Muscle of arm (tissue), 12 donors: ENCODE data around the gene FAF1. TPM values are rescaled to one million over a fixed set of nuclear protein-coding genes. Genes with fewer than 3 reads are reported as not detected.
"Not testable (repeated sequence)": the region's sequence is repeated elsewhere in the genome, so short reads cannot be mapped to it uniquely, and the experiment has no call there.

Experiments
- DNase-seq: peaks from one replicate; pipeline ENCODE4 v3.0.0-alpha.2; 2013
- polyA plus RNA-seq, 12 donors: library from polyadenylated mRNA; unstranded; fragments of 120-200 nt; gene quantifications; one replicate each; pipeline ENCODE4 v1.2.1, GENCODE V29; 2013; ENCODE audit not compliant: insufficient read length in 12 of 12

Gene FAF1
- polyA plus RNA-seq, 12 donors = 33.3 to 55.8 (median 49.1) TPM; not detected in 1

DNA sequence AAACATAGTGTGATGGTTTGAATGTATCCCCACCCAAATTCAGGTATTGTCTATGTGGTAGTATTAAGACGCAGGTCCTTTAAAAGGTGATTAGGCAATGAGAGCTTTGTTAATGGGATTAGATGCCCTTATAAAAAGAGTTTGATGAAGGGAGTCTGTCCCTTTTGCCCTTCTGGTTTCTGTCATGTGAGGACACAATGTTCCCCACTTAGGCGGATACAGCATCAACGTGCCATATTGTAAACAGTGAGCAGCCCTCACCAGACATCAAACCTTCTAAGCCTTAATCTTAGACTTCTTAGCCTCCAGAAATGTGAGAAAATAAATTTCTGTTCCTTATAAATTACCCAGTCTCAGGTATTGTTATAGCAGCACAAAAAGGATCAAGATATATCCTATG is 172.8 kb downstream of the FAF1 start:
- DNase-seq = no peak

DNA sequence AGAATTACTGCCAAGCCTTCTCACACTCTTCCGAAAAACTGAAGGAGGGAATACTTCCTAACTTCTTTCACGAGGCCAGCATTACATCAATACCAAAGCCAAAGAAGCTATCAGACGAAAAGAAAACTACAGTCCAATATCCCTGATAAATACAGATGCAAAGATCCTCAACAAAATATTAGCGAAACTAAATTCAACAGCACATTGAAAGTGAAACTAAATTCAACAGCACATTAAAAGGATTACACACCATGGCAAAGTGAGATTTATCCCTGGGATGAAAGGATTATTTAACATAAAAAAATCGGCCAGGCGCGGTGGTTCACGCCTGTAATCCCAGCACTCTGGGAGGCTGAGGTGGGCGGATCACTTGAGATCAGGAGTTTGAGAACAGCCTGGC is 176.8 kb downstream of the FAF1 start:
- DNase-seq = no peak

DNA sequence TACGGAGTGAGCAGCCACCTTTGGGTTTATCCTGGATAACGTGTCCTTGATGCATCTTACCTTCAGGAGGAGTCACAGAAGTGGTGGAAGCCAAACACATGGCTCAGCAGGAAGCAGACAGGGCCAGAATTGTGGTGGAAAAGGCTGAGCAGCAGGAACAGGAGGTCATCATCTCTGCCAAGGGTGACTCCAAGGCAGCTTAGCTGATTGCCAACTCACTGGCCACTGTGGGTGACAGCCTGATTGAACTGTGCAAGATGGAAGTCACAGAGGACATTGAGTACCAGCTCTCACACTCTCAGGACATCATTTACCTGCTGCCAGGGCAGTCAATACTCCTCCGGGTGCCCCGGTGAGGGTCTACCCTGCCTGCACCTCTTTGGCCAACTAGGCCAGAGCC is 179.3 kb downstream of the FAF1 start:
- no peak for DNase-seq

DNA sequence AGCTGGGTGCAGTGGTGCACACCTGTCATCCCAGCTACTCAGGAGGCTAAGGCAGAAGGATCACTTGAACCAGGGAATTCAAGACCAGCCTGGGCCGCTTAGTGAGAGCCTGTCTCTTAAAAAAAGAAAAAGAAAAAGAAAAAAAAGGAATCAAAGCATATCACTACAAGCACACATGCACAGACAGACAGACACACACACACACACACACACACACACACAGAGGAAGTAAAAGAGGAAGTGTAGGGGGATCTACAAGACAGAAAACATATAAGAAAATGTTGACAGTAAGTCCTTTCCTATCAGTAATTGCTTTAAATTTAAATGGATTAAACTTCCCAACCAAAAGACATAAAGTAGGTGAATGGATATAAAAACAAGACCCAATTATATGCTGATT is 180.3 kb downstream of the FAF1 start:
- no peak for DNase-seq

DNA sequence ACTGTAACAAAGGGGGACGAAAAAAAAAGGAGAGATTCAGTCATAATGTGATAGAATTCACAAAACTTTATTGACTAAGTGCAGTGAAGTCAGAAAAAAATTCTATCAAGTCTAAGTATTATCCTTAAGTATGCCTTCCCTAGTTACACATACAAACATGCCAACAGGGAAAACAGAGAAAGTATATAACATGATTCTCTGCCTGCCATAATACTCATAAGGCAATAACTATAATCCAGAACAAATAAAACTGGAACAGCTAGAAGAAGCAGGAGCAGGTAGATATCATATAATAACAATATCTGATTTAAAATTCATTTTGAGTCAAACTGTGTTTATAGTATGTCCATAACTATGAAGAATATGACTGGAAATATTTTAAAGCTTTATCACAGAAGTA is 184.3 kb downstream of the FAF1 start:
- no peak for DNase-seq

DNA sequence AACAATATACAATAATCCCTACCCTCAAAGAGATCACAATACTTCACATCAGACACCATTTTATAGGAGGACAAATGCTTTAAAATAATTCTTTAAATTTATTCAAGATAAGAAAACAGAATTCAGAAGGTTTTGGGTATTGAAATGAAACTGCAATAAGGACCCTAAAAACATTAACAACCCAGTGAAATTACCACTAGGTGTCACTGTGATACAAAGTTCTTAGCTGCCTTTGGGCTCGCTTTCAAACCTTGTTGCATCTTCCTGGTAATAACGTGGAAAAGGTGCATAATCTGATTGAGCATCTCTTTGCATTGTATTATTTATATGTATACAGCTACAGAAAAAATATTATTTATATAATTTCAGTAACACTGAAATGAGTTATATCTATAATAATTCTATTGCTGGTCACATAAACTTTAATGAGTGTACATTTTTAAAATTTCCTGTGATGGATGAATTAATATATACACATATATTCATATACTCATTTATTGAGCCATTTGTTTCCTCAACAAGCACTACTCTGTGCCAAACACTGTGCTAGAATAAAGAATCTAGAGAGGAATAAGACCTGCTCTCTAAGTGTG is 185.2 kb downstream of the FAF1 start:
- peak; percentile 57 for DNase-seq

DNA sequence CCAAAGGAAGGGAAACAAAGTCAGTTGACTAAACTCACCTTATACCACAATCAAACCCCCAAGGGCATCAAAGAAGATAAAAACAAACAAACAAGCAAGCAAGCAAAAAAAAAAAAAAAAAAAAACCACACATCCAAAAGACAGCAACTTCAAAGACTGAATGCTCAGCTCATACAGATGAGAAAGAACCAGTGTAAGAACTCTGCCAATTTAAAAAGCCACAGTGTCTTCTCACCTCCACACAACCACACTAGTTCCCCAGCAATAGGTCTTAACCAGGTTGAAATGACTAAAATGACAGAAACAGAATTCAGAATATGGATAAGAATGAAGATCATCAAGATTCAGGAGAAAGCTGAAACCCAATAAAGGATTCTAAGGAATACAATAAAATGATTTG is 193.4 kb downstream of the FAF1 start:
- DNase-seq = no peak

DNA sequence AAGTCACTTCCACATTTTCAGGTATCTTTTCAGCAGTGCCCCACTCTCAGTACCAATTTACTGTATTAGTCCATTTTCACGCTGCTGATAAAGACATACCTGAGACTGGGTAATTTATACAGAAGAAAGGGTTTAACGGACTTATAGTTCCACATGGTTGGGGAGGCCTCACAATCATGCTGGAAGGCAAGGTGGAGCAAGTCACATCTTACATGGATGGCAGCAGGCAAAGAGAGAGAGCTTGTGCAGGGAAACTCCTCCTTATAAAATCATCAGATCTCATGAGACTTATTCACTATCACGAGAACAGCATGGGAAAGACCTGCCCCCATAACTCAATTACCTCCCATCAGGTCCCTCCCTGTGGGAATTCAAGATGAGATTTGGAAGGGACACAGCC is 203.5 kb downstream of the FAF1 start:
- not testable (repeated sequence) for DNase-seq

DNA sequence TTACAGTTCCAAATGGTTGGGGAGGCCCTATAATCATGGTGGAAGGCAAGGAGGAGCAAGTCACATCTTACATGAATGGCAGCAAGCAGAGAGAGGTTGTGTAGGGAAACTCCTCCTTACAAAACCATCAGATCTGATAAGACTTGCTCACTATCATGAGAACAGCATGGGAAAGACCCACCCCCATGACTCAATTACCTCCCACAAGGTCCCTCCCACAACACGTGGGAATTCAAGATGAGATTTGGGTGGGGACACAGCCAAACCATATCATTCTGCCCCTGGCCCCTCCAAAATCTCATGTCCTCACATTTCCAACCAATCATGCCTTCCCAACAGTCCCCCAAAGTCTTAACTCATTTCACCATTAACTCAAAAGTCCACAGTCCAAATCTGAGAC is 205.3 kb downstream of the FAF1 start:
- not testable (repeated sequence) for DNase-seq

DNA sequence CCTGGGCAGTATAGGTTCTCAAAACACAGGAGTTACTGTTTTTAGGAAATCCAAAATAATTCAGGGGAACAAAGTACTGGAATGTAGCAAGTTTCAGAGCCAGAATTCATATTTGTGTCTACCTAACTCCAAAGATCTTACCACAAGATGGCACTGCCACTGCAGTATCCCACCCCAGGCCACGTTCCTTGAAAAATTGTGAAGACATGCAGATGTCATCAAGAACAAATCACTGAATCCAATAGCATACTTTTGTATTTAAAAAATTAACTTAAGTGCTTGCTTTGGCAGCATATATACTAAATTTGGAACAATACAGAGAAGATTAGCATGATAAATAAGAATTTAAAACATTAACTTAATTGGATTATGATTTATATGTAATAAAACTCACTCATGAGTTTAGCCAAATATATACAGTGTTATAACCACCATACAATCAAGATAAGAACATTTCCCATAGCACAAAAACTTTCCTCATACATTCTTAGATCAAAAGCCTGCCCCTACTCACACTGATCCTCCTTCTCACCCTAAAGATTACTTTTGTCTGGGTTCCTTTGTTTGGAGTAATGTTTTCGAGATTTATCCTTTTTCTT is 209.9 kb downstream of the FAF1 start:
- DNase-seq = no peak

DNA sequence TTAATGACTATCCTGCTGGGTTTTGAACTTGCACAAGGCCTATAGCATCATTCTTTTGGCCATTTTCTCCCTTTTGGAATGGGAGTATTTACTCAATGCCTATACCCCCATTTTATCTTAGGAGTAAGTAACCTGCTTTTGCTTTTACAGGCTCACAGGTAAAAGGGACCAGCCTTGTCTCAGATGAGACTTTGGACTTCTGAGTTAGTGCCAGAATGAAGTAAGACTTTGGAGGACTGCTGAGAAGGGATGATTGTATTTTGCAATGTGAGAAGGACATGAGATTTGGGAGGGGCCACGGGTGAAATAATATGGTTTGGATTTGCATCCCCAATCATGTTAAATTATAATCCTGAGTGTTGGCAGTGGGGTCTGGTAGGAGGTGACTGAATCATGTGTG is 212.7 kb downstream of the FAF1 start:
- no peak for DNase-seq

DNA sequence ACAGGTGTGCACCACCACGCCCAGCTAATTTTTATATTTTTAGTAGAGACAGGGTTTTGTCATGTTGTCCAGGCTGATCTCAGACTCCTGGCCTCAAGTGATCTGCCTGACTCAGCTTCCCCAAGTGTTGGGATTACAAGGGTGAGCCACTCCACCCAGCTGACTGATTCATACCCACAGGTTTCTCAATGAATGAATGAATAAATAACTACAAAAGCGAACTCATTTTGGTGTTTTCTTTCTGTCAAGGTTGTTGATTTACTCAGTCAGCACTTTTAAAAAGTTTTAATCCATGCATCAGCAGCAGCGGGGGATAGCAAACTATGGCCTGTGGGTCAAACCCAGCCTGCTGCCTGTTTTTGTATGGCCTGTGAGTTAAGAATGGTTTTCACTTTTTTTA is 217.5 kb downstream of the FAF1 start:
- no peak for DNase-seq

DNA sequence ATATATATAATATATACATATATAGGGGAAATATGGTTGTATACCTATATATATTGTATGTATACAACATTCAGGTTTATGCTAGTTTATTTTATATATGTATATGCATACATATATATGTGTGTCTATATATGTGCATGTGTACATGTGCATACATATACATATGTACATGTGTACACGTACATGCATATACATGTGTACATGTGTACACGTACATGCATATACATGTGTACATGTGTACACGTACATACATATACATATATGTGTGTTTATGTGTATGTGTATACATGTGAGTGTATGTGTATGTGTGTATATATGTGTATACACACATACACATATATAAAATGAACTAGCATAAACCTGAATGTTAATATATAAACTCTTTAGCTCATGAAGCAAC is 220.9 kb downstream of the FAF1 start:
- DNase-seq = no peak

DNA sequence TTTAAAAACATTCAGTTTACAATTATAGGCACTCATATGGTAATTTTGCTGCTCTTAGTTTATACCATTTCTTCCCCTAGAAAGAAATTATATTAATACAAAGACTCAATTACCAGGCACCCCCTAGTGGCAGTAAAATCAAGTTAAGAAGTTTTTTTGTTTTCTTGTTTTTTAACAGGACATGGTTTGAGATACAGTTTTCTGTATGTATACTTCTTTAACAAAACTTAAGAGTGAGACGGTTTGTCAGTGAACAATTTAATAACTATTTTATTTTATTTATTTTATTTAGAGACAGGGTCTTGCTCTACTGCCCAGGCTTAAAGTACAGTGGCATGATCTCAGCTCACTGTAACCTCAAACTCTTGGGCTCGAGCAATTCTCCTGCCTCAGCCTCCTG is 224.6 kb downstream of the FAF1 start:
- no peak for DNase-seq

DNA sequence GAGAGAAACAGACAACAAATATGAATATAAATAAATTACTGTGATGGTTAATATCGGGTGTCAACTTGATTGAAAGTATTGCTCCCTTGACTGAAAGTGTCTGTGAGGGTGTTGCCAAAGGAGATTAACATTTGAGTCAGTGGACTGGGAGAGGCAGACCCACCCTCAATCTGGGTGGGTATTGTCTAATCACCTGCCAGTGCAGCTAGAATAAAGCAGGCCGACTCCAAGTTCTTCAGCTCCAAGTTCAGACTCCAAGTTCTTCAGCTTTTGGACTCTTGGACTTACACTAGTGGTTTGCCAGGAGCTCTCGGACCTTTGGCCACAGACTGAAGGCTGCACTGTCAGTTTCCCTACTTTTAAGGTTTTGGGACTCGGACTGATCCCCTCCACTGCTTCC is 232.5 kb downstream of the FAF1 start:
- not testable (repeated sequence) for DNase-seq

DNA sequence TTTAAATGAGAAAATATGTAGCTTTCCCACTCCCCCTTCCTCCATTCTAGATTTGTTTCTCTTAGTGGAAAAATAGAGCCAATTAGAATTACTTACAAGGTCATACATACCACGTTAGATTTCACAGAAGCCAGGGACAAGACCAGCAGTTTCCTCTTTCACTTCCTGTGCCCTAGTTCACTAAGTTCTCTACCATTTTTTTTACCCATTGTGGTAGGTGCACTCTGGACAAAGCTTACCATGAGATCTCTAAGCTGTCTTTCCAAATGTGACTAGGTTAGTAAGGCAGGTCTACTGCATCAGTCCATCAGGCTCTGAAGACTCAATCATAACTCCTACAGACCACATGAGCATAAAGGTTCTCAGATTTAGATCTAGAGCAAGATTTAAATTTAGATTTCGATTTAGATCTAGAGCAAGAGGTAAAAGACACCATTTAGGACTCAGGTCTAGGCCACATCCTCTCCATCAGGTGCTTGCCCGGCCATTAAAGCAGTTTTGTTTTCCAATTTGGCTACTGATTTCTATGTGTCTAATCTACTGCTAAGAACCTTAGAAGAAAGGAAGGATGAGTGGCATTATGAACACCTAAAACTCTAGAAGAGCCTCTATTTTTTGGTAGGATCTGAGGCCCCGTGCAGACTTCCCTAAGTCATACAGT is 235.3 kb downstream of the FAF1 start:
- DNase-seq = no peak

DNA sequence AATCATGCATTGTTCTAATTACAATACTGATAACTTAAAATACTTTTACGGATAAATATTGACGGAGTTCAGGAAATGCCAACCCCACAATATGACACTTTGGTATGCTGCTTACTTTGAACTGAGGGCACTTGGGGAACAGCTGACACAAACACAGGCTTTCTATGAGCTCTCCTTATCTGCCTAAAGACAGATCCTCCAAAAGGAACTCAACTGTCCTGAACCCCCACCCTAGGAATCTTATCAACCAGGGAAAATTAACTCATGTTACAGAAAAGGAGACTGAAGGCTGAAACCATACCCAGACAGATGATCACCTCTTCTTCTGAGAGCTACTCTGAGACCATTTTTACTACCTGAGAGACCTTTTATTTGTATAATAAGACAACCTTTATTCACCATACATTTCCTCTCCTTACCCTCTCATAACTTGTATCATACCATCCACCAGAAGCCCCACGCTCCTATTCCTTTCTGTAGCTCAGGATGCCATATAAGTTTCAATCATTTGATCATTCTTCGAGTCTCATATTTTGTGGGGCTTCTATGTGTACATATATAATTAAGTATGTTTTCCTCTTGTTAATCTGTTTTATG is 239.5 kb downstream of the FAF1 start:
- DNase-seq = no peak

DNA sequence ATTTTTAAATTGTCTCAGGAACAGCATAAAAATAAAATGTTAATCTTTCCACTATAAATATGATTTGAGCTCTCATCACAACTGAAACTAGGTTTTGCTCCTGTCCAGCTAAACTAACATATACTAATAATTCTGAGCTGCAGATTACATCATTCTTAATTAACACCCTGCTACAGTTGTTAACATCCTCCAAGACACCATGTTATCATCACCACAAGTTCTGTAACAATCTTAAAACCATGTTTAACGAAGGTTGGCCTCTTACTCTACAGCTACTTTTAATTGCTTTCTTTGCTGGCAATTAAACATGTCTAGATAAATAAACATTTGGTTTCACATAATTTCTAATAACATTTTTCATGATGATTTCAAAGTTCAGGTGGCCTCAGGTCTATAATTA is 240.9 kb downstream of the FAF1 start:
- no peak for DNase-seq

DNA sequence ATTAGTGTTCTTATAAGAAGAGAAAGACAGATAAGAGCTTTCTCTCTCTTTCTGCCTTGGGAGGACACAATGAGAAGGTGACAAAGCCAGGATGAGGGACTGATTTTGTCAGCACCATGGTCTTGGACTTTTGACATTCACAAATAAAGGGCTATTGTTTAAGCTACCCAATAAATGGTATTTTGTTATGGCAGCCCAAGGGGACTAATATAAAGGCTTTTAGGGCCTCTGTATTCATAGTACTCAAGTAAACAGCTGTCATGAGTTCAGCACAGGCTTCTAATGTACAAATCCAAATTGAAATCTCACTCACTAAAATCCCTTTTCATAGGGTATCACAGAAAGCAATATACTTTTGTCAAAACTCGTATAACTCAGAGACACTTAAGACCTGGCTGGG is 242.7 kb downstream of the FAF1 start:
- no peak for DNase-seq

DNA sequence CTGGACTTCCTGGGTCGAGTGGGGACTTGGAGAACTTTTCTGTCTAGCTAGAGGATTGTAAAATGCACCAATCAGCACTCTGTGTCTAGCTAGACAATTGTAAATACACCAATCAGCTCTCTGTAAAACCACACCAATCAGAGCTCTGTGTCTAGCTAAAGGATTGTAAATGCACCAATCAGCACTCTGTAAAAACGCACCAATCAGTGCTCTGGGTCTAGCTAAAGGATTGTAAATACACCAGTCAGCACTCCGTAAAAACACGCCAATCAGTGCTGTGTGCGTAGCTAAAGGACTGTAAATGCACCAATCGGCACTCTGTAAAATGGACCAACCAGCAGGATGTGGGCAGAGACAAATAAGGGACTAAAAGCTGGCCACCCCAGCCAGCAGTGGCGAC is 243.6 kb downstream of the FAF1 start:
- not testable (repeated sequence) for DNase-seq

DNA sequence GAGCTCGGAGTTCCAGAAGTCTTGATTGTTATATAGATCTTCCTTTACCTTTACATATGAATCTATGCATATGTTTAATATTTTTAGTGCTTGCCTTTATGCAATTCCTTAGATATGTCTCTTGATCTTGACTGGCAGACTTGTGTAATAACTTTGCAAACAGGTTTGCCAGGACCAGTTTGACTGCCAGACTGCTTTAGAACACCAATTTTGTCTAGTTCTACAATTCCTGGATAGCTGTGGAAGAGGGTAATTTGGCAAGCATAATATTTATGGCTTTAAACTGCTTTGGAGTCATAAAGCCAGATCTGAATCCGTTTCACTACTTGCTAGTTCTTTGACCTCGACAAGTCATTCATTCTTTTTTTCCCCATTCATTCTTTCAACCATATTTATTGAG is 250.0 kb downstream of the FAF1 start:
- no peak for DNase-seq

DNA sequence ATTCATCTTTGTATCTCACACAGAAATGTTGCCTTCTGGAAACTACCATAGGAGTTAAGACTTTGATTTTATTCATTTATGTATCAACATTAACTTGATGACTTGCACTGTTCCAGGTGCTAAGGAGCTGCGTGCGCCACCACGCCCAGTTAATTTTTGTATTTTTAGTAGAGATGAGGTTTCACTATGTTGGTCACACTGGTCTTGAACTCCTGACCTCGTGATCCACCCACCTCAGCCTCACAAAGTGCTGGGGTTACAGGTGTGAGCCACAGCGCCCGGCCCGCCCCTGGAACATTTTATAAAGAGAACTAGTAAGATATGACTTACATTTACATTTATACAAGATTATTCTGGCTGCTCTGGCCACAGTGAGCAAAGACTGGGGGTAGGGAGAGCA is 252.2 kb downstream of the FAF1 start:
- DNase-seq = no peak

DNA sequence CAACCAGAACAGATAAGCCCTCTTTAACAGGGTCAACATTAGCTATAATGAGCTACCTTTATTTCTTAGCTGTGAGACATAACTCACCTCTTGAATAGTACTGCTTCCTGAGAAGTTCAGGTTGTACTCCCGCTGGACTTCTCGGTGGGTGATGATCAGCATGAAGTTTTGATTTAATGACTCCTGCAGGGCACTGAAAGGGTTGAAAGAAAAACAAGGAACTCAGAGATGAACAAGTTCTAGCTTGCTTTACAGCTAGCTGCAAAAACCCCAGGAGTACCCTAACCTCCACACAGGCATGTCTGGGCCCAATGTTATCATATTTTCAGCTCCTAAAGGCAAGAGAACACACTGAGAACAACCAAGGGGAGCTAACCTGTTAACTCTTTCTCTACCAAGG is 254.4 kb downstream of the FAF1 start:
- DNase-seq = no peak
